ENCODE measurements around the gene DMXL1.
A peak's percentile ranks its signal among the peaks of the same experiment; 100 is the strongest.

DMXL1 gene

GRCh38 chr5:119286511-119287488, 215.9 kb downstream of the DMXL1 start:
- DNase-seq (ENCODE audit: low read depth in 1 of 2, low spot score in 1 of 2), result no peak

- DNase-seq (ENCODE audit: low read depth in 1 of 2, low spot score in 1 of 2), result peak in 1 of 2 donors; percentile 33
Observed at GRCh38 chr5:119287547-119288111, 216.7 kb downstream of the DMXL1 start.

- DNase-seq (ENCODE audit: low read depth in 1 of 2, low spot score in 1 of 2), result no peak
Observed at GRCh38 chr5:119288379-119289033, 217.6 kb downstream of the DMXL1 start.

- DNase-seq (ENCODE audit: low read depth in 1 of 2, low spot score in 1 of 2), result no peak
Observed at GRCh38 chr5:119289438-119290044, 218.7 kb downstream of the DMXL1 start.

GRCh38 chr5:119290161-119290569, 219.3 kb downstream of the DMXL1 start:
- DNase-seq (ENCODE audit: low read depth in 1 of 2, low spot score in 1 of 2), result no peak

GRCh38 chr5:119290607-119291006, 219.7 kb downstream of the DMXL1 start:
- no peak for DNase-seq (ENCODE audit: low read depth in 1 of 2, low spot score in 1 of 2)

GRCh38 chr5:119291056-119291455, 220.2 kb downstream of the DMXL1 start:
- no peak for DNase-seq (ENCODE audit: low read depth in 1 of 2, low spot score in 1 of 2)

- no peak for DNase-seq (ENCODE audit: low read depth in 1 of 2, low spot score in 1 of 2)
Observed at GRCh38 chr5:119291877-119292276, 221.0 kb downstream of the DMXL1 start.

GRCh38 chr5:119292701-119293515, 222.0 kb downstream of the DMXL1 start:
- no peak for DNase-seq (ENCODE audit: low read depth in 1 of 2, low spot score in 1 of 2)

- DNase-seq (ENCODE audit: low read depth in 1 of 2, low spot score in 1 of 2), result no peak
Observed at GRCh38 chr5:119293516-119293829, 222.6 kb downstream of the DMXL1 start.
